Activated CD8-positive, alpha-beta memory T cell treated with anti-CD3 and anti-CD28 coated beads, Interleukin-2, amount 50 U/mL, for 48 hours (primary cell): Measurements from ENCODE around the gene IL1RAPL2.
"Not testable (repeated sequence)": the region's sequence is repeated elsewhere in the genome, so short reads cannot be mapped to it uniquely, and the experiment has no call there.

Experiments used
- DNase-seq: peaks from one replicate; pipeline ENCODE4 v3.0.0-alpha.2; 2020

Gene IL1RAPL2

GRCh38 chrX:104863466-104863865, 297.5 kb downstream of the IL1RAPL2 start:
- no peak for DNase-seq

- no peak for DNase-seq
Measured at GRCh38 chrX:104864296-104864695, 298.3 kb downstream of the IL1RAPL2 start.

GRCh38 chrX:104877504-104877903, 311.5 kb downstream of the IL1RAPL2 start:
- DNase-seq = no peak

GRCh38 chrX:104902070-104902469, 336.1 kb downstream of the IL1RAPL2 start:
- DNase-seq = no peak

- DNase-seq = peak; percentile 42
Measured at GRCh38 chrX:104909694-104910093, 343.7 kb downstream of the IL1RAPL2 start.

GRCh38 chrX:104913348-104913747, 347.3 kb downstream of the IL1RAPL2 start:
- no peak for DNase-seq

- DNase-seq = not testable (repeated sequence)
Measured at GRCh38 chrX:104914686-104915085, 348.7 kb downstream of the IL1RAPL2 start.

GRCh38 chrX:104918122-104918521, 352.1 kb downstream of the IL1RAPL2 start:
- no peak for DNase-seq

GRCh38 chrX:104921584-104922205, 355.7 kb downstream of the IL1RAPL2 start:
- no peak for DNase-seq

- DNase-seq = peak; percentile 62
Measured at GRCh38 chrX:104922206-104922621, 356.2 kb downstream of the IL1RAPL2 start.

GRCh38 chrX:104929324-104929723, 363.3 kb downstream of the IL1RAPL2 start:
- DNase-seq = no peak

- no peak for DNase-seq
Measured at GRCh38 chrX:104935581-104935980, 369.6 kb downstream of the IL1RAPL2 start.

GRCh38 chrX:104953251-104953650, 387.3 kb downstream of the IL1RAPL2 start:
- no peak for DNase-seq

- no peak for DNase-seq
Measured at GRCh38 chrX:104961926-104962325, 395.9 kb downstream of the IL1RAPL2 start.

GRCh38 chrX:104968241-104968640, 402.2 kb downstream of the IL1RAPL2 start:
- DNase-seq = no peak

GRCh38 chrX:104972737-104973136, 406.7 kb downstream of the IL1RAPL2 start:
- no peak for DNase-seq

GRCh38 chrX:104987063-104987462, 421.1 kb downstream of the IL1RAPL2 start:
- DNase-seq = no peak

GRCh38 chrX:104988038-104988437, 422.0 kb downstream of the IL1RAPL2 start:
- no peak for DNase-seq

- DNase-seq = no peak
Measured at GRCh38 chrX:104995546-104995945, 429.5 kb downstream of the IL1RAPL2 start.

- no peak for DNase-seq
Measured at GRCh38 chrX:105006103-105006502, 440.1 kb downstream of the IL1RAPL2 start.

- no peak for DNase-seq
Measured at GRCh38 chrX:105006996-105007395, 441.0 kb downstream of the IL1RAPL2 start.

GRCh38 chrX:105013719-105014118, 447.7 kb downstream of the IL1RAPL2 start:
- no peak for DNase-seq

GRCh38 chrX:105017641-105018040, 451.6 kb downstream of the IL1RAPL2 start:
- DNase-seq = no peak

- no peak for DNase-seq
Measured at GRCh38 chrX:105018865-105019264, 452.9 kb downstream of the IL1RAPL2 start.

- not testable (repeated sequence) for DNase-seq
Measured at GRCh38 chrX:105028962-105029361, 463.0 kb downstream of the IL1RAPL2 start.
